Measurements from ENCODE around the gene LIF. TPM values are rescaled to one million over a fixed set of nuclear protein-coding genes. Genes with fewer than 3 reads are reported as not detected.

LIF gene
- total RNA-seq, 3 donors from 2014 or later (not counting 1 experiment from before 2014, with no cell fraction given), result 2.0 to 2.7 (median 2.6) TPM

DNA sequence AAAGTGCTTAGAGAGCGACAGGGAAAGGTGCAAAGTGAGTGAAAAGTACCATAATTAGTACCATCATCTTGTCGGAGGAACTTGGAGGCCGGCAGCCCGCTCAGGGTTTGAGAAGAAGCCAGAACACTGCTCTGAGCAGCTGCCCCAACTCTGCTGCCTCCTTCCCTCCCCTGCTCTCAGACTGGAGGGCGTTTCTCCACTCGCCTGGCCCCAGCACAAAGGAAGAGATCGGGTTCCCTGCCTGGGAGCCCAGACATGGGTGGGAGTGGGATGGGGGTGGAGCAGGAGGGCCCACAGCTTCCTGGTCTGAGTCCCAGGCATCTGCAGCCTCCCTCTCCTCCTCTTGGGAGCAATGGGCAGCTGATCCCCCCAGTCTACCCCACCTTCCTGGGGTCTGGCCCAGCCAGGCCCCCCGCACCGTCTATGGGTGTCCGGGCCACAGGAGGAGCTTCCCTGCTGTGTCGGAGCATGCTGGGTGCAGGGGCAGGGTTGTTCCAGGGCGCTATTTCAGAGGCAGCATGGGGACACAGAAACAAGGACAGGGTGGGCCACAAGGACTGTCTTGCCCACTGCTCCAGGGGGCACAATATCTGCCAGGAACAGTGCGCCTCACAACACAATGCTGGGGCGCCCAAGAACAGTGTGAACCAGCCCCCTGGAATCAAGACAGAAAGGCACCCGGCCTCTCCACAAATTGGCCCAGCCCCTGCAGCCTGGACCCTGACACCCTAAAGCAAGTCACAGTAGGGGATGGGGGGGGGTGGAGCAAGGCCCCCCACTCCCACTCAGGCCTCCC, 4.8 kb downstream of the LIF start:
- H3K9me3 Mint-ChIP-seq, result no peaks in the 10 kb centered on the region
- Histone ChIP-seq H3K27me3 (ENCODE audit: control insufficient read depth, insufficient read depth, low read length) (peaks cover 8% of the 10 kb centered on the region), H3K27ac (ENCODE audit: low read length) (no peak overlapping the region), H3K36me3 (ENCODE audit: control insufficient read depth, insufficient read depth, low read length) (no peaks in the 10 kb centered on the region), H3K4me3 (ENCODE audit: low read length) (no peak overlapping the region), H3K9me3 (ENCODE audit: control insufficient read depth, insufficient read depth, low read length) (no peaks in the 10 kb centered on the region), H3K4me1 (ENCODE audit: control insufficient read depth, insufficient read depth, low read length) (peaks cover 23% of the 10 kb centered on the region)
- peaks cover 10 to 17% of the 10 kb centered on the region in 2 donors for H3K4me1 Mint-ChIP-seq
- intact Hi-C loops (cut with micrococcal nuclease), result no loop called here
- no peak overlapping the region for H3K27ac Mint-ChIP-seq
- no peak for DNase-seq
- TF ChIP-seq, protein P1, sequence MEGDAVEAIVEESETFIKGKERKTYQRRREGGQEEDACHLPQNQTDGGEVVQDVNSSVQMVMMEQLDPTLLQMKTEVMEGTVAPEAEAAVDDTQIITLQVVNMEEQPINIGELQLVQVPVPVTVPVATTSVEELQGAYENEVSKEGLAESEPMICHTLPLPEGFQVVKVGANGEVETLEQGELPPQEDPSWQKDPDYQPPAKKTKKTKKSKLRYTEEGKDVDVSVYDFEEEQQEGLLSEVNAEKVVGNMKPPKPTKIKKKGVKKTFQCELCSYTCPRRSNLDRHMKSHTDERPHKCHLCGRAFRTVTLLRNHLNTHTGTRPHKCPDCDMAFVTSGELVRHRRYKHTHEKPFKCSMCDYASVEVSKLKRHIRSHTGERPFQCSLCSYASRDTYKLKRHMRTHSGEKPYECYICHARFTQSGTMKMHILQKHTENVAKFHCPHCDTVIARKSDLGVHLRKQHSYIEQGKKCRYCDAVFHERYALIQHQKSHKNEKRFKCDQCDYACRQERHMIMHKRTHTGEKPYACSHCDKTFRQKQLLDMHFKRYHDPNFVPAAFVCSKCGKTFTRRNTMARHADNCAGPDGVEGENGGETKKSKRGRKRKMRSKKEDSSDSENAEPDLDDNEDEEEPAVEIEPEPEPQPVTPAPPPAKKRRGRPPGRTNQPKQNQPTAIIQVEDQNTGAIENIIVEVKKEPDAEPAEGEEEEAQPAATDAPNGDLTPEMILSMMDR (IDR thresholded peaks at IDR 0.05), result no peak
- no peak overlapping the region for H3K4me3 Mint-ChIP-seq
- 93% methylated on average over 13 of the region's 15 CpGs for WGBS (ENCODE audit: insufficient coverage)
- H3K27me3 Mint-ChIP-seq (ENCODE audit: low read depth in 2 of 2), result peaks cover 10 to 24% of the 10 kb centered on the region in 2 donors
- ATAC-seq, result no peak
- H3K36me3 Mint-ChIP-seq, result no peaks in the 10 kb centered on the region

DNA sequence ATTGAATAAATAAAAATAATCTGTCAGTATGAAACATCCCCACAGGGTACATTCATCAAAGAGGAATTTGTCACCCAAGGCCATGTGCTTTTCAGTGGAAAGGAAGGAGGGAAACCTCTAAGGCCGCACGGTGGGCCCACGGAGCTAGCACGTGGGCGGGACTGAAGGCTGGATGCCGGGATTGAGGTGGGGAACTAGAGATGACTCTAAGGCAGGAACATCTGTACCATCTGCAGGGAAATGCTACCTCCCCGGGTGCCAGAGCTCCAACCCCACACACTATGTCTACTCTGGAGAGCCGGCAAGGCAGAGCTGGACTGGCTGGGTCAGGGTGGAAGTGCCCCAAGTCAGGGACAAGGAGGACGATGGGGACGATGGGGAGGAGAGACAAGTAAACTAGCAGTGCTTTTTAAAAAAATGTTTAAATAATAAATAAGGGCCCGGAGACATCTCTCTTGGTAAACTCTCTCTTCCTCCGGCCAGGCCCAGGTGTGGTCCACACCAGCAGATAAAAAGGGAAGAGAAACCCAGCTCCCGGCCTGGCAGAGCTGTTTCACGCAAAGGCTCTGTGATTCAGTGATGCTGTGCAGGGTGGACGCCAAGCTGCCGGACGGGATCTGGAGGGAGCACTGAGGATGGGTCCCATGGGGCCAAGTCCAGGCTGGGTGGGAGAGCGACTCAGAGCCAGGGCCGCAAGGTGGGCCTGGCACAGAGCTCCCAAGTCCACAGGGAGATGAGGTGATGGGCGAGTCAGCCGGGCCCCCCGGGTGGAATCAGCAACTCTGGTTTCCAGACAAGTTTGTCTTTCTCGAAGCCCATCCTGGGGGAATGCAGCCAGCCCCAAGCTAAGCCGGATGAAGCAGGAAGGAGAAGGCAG, 5.8 kb downstream of the LIF start:
- H3K27me3 ChIP-seq (ENCODE audit: control insufficient read depth, insufficient read depth, low read length), result peaks cover 3% of the 10 kb centered on the region
- intact Hi-C loops (cut with micrococcal nuclease), result no loop called here
- ATAC-seq (no peak), DNase-seq (no peak)
- WGBS (ENCODE audit: insufficient coverage), result 76% methylated on average over 24 of the region's 24 CpGs
- Mint-ChIP-seq H3K27ac (no peak overlapping the region), H3K27me3 (ENCODE audit: low read depth in 2 of 2) (peaks cover under 1 to 16% of the 10 kb centered on the region in 2 donors), H3K4me3 (no peak overlapping the region), H3K9me3 (no peaks in the 10 kb centered on the region), H3K4me1 (peaks cover under 1 to 7% of the 10 kb centered on the region in 2 donors), H3K36me3 (no peaks in the 10 kb centered on the region)
- no peaks in the 10 kb centered on the region for H3K9me3 ChIP-seq (ENCODE audit: control insufficient read depth, insufficient read depth, low read length)
- TF ChIP-seq, protein P1 (IDR thresholded peaks at IDR 0.05), result no peak
- peaks cover 14% of the 10 kb centered on the region for H3K4me1 ChIP-seq (ENCODE audit: control insufficient read depth, insufficient read depth, low read length)
- no peaks in the 10 kb centered on the region for H3K36me3 ChIP-seq (ENCODE audit: control insufficient read depth, insufficient read depth, low read length)
- no peak overlapping the region for H3K27ac ChIP-seq (ENCODE audit: low read length)
- H3K4me3 ChIP-seq (ENCODE audit: low read length), result no peak overlapping the region

DNA sequence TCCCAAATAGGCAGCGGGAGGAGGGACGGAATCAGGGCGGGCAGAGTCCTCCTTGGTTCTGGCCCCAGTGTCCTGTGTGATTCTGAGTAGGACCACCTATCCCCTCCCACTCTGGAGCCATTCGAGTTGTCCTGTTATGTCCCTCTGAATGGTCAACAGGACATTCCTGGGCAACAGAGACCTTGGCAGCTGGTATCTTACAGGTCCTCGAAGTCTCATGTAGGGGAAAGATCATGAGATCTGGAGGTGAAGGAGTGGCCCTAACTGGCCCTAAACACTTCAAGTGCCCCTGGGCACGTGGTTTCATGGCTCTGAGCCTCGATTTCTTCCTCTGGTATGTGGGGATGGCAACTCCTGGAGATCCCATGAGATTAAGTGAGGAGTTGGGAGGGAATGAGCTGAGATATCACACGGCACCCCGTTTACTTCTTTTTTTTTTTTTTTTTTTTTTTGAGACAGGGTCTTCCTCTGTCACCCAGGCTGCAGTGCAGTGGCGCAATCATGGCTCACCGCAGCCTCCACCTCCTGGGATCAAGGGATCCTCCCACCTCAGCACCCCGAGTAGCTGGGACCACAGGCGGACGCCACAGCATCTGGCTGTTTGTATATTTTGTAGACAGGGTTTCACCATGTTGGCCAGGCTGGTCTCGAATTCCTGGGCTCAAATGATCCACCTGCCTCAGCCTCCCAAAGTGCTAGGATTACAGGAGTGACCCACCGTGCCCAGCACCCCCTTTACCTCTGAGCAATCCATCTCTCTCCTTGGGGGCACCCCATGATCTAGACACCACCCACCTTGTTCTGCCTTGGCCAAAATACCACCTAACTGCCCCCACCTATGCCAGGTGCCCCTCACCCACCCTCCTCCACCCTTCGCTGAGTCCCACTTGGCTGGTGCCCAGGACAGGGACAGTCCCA, 6.8 kb downstream of the LIF start:
- Mint-ChIP-seq H3K4me3 (no peak overlapping the region), H3K36me3 (no peaks in the 10 kb centered on the region), H3K4me1 (no peaks in the 10 kb centered on the region), H3K27me3 (ENCODE audit: low read depth in 2 of 2) (peaks cover 0 to 7% of the 10 kb centered on the region in 2 donors), H3K9me3 (no peaks in the 10 kb centered on the region), H3K27ac (no peak overlapping the region)
- Histone ChIP-seq H3K4me3 (ENCODE audit: low read length) (no peak overlapping the region), H3K9me3 (ENCODE audit: control insufficient read depth, insufficient read depth, low read length) (no peaks in the 10 kb centered on the region), H3K36me3 (ENCODE audit: control insufficient read depth, insufficient read depth, low read length) (no peaks in the 10 kb centered on the region), H3K4me1 (ENCODE audit: control insufficient read depth, insufficient read depth, low read length) (peaks cover 5% of the 10 kb centered on the region), H3K27me3 (ENCODE audit: control insufficient read depth, insufficient read depth, low read length) (no peaks in the 10 kb centered on the region), H3K27ac (ENCODE audit: low read length) (no peak overlapping the region)
- DNase-seq (no peak), ATAC-seq (no peak)
- TF ChIP-seq, protein P1 (IDR thresholded peaks at IDR 0.05), result no peak
- WGBS (ENCODE audit: insufficient coverage), result 90% methylated on average over 17 of the region's 17 CpGs
- intact Hi-C loops (cut with micrococcal nuclease), result loop anchor here (5.0 kb wide), 1 partner anchor 42 kb away; no protein-coding TSS in a partner anchor
